ELR (cell line): ENCODE data around the gene WDR93.

ENCODE experiments used
- DNase-seq: peaks from one replicate; pipeline ENCODE4 v3.0.0-alpha.2; 2015; ENCODE audit warnings: low read depth

The WDR93 gene

DNA sequence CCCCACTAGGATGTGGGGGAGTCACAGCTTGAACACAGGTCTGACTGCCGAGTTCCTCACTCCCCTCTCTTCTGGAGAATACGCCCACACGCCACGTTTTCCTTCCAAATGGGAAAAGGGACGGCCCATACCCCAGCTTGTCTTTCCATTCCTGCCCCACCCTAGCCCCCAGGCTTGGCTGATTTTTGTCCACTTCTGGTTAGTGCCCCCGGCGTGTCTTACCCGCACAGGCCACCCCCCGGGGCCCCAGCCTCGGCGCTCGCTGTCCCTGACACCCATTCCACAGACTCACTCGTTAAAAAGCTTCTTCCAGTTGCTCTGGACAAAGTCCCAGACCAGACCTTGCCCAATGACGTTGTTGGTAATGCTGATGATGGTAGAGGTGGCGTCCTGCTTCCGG is 100.0 kb downstream of the WDR93 start:
- DNase-seq, result no peak

DNA sequence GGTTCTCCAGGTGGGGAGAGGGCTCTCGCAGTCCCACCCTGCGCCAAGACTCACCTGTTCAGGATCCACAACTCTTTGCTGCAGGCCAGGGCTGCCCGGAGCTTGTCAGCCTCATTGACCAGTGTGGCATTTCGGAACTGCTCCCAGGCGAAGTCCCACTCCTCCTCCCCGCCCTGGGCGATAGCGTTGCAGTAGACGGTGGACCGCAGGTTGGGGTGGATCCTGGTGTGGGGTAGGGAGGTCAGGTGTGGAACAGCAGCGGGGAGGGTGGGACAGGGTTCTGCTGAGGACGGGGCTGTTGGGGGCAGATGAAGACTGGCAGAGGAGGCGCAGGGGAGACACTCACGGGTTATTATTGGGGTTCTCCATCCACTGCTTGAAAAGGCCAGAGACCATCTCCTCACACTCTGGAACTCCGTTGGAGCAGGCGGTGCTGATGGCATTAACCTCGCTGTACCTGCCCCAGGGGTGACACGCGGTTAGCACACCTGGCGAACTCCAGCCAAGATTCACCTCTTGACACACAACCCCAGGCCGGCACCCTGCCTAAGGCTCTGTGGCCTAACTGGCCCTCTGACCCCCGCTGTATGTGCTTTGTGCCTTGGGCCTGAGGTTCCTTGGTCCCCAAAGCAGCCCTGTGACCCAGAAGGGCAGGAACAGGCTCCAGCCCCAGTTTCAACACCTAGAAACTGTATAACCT is 101.6 kb downstream of the WDR93 start:
- no peak for DNase-seq
